Right kidney (tissue), 1 donor: ENCODE data around the gene RAD51B.
"Not testable (repeated sequence)": the region's sequence is repeated elsewhere in the genome, so short reads cannot be mapped to it uniquely, and the experiment has no call there.

Experiments
- DNase-seq: peaks from one replicate; pipeline ENCODE4 v3.0.0-alpha.2; 2016

Gene RAD51B

DNA sequence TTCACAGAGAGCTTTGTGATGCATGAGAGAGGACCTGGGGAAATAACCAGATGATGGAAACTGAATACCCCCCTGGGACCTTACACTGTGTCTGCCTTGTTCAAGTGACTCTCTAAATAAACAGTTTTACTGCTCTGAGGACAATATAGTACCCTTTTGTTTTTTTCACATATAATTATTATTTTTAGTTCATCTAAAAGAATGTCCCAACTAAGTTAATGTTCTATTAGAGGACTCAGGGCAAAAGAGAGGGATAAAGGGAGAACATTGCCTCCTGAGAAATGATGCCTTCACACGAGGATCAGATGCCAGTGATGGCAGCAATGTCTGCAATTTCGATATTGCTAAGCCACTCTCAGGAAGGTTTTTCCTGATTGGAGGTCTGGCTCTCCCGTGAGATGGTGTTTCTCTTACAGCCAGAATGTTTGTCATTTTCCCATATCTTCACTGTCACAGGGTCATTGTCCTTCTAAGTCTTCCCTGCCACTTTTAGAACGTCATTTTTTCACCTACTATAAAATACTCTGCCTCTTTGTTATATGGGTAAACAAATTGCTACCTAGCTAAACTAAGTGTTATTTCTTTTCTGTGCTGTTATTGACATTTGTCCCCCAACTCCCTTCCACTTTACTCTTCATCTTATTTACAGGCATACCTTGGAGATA, 201.6 kb downstream of the RAD51B start:
- no peak for DNase-seq

DNA sequence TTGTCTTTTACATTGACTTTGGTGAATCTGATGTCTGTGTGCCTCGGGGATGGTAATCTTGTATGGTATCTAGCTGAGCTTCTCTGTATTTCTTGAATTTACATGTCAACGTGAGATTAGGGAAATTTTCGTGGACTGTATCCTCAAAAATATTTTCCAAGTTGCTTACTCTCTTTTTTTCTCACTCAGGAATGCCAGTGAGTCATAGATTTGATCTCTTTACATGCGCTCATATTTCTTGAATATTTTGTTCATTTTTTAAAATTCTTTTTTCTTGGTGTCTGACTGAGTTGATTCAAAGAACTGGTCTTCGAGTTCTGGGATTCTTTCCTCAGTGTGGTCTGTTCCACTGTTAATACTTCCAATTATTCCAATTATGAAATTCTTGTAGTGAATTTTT, 207.7 kb downstream of the RAD51B start:
- no peak for DNase-seq

DNA sequence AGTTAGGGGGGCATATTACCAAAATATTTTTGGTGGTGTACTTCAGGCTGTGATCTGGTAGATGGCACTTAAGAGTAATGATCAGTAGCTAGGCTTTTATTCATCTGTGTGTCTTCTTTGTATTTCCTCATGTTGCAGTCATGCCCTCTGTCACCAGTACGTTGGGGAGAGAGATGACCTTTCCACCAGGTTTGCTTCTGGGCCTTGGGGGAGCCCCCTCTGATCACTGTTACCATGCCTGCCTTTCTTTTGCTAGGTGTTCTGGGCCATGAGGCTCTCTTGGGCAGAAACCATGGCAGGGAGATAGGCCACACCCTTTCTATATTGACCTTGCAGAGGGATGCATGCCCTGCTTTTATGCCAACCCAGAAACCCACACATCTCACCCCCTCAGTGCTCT, 208.5 kb downstream of the RAD51B start:
- DNase-seq: no peak

DNA sequence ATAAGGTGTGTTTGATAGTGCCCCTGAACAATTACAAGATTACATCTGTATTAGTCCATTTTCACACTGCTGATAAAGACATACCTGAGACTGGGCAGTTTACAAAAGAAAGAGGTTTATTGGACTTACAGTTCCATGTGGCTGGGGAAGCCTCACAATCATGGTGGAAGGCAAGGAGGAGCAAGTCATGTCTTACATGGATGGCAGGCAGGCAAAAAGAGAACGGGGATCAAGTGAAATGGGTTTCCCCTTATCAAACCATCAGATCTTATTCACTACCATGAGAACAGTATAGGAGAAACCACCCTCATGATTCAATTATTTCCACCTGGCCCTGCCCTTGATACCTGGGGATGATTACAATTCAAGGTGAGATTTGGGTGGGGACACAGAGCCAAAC, 211.4 kb downstream of the RAD51B start:
- not testable (repeated sequence) for DNase-seq

DNA sequence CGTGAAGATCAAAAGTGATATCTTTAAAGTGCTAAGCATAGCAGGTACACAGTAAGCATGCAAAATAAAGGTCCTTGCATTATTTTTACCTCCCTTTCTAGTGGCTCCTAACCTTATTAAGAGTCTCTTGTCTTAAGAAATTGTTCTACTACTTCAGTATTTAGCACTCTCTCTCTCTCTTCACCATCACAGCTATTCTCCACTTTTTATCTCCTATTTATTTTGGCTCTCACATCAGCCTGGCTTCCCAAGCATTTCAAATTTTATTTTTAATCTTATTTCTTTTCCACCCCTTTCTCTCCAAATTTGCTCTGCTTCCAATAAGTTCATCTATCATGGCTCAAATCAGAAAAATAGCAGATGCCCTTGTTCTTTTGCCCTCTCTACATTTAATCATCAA, 212.6 kb downstream of the RAD51B start:
- DNase-seq: no peak

DNA sequence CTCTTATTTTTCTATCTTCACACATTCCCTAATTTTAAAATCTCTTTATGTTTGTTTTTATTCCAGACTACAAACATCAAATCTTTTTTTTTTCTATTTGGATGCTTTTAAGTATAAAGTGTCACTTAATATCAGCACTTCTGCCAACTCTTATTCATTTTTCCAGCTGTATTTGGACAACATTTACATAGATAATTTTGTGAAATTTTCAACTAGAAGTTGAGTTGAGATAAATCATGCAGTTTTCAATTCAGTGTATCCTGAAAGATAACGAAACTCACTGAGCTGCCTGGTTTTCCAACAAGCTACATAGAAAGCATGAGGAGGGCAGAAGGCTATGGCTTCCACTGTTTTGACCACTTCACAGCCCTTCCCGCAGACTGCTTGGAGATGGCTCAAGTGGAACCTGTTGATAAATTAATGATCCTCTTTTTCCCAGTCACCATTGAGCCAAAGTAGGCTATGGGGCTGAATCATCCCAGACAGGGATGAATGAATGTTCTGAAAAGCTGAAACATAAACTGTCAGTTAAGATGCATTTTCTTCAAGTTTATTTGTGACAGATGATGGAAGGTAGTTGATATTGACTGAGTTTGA, 213.9 kb downstream of the RAD51B start:
- DNase-seq: no peak

DNA sequence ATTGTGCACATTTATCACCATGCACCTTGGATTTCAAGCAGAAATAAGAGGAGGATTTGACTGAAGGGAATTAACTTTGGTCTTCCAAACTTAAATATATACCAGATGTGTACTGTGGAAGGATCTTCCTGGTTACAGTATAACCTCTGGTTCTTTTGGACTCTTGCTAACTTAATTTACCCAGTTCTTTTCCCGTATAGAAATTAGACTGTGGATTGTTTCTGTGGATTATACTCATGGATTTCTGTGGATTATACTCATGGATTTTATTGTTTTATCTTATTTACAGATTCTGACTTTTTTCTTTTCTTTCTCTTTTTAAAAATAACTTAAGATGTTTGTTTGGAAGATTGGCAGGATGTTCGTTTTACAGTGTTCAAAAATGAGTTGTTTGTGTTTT, 215.3 kb downstream of the RAD51B start:
- DNase-seq: no peak

DNA sequence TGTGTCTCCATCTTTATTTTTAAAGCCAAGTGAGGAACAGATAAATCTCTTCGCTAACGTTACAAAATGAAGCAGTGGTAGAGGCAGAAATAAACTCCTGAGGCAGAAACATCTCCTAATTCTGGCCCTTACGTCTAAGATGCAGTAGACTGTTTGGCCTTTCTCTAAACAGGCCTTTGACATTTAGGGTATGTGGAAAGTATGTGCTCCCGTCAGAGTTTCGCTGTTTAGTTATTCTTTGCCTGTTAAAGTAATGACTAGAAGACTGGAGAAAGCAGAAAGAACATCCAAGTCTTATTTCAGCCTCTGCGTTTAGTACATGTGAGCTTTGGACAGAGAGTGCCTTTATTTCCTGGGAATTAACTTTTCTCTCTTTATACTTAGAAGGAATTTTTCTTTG, 216.6 kb downstream of the RAD51B start:
- no peak for DNase-seq

DNA sequence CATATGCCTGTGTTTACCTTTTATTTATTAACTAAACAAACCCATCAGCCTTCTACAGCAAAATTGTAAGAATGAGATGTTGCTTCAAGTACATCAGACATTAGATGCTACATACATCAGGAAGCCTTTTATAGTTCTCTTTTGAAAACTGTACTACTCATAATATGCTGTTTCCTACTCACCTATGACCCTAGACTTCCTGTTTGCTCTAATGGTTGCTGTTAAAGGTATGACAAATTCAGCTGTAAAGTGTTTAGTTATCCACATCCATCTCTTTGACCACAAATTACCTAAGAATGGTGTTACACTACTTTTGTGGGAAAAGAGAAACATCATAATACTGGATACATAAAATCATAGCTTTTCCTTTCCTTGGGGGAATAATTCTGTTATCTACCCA, 220.0 kb downstream of the RAD51B start:
- DNase-seq: no peak

DNA sequence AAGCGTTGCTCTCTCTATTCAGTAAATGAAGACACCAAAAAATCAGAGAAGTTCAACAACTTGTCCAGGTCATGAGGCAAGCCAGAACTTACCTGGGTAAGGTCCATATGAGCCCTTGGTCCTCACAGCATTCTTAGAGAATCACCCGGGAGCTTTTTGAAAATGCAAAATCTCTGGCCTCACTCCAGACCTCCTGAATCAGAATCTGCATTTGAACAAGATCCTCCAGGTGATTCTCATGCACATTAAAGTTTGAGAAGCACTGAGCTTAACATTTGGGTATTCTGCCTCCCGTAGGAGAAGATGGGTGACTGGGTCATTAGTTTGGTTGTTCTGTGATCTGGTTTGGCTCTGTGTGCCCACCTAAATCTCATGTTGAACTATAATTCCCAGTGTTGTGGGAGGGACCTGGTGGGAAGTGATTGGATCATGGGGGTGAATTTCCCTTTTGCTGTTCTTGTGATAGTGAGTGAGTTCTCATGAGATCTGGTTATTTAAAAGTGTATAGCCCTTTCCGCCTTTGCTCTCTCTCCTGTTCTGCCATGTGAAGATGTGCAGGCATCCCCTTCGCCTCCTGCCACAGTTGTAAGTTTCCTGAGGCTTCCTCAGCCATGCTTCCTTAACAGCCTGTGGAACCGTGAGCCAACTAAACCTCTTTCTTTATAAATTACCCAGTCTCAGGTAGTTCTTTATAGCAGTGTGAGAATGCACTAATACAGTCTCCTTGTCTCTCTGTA, 221.2 kb downstream of the RAD51B start:
- DNase-seq: no peak

DNA sequence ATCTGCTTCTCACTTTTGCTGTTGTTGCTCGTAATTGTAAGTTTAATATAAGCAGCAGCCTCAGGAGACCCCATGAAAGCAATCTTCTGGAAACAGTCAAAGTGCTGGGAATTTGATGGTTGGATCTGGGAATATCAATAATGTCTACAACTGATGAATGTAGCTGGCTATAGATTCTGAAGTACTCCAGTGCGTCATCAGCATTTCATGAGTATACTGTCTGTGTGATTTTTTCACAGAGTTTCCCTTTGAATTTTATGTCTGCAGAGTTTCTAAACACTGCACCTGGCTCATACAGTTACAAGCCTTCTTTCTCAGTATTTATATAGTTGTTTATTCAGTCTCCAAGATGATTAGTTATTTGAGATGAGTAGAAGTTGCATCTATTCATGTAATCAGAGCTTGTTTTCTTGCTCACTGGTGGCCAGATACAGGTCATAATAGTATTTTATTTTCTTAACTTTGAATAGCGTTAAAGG, 222.3 kb downstream of the RAD51B start:
- DNase-seq: no peak

DNA sequence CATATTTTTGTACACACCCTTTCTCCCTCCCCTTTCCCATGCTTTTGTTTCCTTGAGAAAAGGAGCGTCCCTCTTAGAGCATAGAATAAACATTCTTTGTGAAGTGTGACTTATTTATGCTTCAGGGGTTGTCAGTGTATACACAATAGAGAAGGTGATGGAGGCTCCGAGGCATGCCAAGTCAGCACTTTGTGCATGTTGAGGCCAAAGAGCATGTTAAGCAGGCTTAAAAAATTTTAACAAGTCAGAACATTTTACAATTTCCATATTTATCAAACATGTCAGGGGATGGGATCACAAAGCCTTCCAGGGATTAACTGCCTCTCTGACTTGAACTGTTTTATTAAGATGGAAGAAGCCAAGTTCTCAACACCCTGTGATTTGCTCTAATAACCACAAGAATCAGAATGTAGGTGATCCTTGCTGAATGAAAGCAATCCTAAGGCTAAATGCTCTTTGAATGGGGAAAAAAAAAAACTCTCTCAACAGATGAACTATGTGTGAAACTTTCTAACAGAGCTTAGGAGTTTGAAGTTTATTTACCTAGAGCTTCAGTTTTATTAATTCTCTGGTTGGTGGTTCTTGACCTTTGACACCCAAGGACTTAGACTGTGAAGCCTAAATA, 223.1 kb downstream of the RAD51B start:
- peak; percentile 49 for DNase-seq

DNA sequence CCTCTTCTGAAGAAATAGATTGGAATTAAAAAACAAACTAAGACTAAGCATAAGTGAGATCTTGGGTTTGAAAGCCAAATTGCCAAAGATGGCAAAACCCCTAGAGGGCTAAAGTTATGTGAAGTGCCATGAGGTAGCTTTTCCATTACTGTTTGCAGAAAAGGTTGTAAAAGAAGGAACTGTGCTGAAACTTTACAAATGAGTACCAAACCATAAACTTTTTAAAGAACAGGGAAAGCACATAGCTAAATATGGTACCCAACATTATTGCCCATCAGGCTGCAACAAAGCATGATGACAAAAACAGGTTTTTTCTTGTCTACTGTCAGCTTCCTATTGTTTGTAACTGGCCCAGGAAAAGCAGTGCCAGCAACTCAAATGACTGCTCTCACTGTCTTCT, 224.2 kb downstream of the RAD51B start:
- no peak for DNase-seq

DNA sequence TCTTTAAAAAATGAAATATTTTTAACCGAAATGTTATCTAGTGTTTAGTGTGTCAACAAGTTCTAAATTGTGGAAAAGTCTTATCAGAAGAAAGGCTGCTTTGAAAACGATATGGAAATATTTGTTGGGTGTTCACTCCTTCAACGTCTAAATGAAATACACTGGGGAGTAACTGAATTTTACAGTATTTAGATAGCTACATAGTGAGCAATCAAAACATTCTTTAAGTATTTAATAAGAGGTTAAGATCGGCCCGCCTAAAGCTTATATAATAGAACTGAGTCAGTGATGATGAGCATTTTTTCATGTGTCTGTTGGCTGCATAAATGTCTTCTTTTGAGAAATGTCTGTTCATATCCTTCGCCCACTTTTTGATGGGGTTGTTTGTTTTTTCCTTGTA, 228.3 kb downstream of the RAD51B start:
- DNase-seq: no peak

DNA sequence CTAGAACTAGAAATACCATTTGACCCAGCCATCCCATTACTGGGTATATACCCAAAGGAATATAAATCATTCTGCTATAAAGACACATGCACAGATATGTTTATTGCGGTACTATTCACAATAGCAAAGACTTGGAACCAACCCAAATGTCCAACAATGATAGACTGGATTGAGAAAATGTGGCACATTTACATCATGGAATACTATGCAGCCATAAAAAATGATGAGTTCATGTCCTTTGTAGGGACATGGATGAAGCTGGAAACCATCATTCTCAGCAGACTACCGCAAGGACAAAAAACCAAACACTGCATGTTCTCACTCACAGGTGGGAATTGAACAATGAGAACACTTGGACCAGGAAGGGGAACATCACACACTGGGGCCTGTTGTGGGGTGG, 229.2 kb downstream of the RAD51B start:
- DNase-seq: not testable (repeated sequence)

DNA sequence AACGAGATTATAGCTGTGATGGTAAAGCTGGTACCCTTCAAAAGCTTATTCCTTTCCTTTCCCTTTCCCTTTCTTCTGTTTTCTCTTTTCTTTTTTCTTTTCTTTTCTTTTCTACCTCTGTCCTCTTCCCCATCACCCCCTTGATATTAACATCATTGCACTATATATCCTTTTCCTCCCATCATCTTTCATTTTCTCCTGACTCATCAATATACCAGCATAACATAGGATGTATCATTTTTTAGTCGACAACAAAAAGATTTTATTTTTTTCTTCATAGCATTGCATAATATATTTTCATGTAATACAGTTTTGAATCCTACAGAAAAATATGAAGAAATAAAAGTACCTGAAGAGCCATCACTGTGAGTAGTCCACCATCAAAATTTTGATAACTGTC, 230.6 kb downstream of the RAD51B start:
- no peak for DNase-seq

DNA sequence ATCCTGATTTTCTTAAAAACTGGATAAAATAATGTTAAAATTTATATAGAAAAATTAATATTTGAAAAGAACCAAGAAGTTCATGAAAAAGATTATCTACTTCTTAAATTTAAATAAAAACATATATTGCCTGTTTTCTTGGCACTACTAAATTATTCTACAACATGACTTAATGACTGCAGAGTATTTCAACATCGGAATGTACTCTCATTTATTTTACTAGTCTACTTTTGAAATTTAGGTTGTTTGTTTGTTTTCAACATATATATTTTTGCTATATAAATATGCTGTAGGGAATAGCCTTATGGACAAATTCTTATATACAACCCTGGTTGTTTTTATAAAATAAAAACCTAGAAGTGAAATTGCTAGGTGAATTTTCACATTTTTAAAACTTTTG, 231.6 kb downstream of the RAD51B start:
- no peak for DNase-seq

DNA sequence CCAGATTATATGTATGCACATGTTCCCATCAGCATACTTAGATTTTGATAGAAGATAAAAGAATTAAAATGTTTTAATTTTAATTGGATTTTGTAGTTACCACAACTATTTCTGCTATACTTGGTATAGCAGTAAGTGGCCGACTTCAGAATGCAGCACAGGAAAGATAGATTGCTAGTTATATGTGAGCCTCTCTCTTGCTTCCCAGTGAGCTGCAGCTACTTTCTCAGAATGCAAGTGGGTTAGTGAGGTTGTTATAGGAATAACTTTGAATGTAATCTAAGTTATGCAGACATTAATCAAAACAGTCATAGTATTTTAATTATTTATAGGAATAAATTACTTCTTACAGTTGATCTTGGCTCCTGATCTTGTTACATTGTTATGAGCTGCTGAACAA, 240.6 kb downstream of the RAD51B start:
- DNase-seq: no peak

DNA sequence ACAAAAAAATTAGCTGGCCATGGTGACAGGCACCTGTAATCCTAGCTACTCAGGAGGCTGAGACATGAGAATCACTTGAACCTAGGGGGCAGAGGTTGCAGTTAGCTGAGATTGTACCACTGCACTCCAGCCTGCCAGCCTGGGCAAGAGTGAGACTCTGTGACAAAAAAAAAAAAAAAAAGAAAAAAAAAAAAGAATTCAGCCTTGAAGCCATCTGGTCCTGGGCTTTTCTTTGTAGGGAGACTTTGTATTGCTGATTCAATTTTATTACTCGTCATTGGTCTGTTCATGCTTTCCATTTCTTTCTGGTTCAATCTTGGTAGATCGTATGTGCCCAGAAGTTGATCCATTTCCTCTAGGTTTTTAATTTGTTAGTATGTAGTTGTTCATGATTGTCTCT, 243.1 kb downstream of the RAD51B start:
- DNase-seq: no peak

DNA sequence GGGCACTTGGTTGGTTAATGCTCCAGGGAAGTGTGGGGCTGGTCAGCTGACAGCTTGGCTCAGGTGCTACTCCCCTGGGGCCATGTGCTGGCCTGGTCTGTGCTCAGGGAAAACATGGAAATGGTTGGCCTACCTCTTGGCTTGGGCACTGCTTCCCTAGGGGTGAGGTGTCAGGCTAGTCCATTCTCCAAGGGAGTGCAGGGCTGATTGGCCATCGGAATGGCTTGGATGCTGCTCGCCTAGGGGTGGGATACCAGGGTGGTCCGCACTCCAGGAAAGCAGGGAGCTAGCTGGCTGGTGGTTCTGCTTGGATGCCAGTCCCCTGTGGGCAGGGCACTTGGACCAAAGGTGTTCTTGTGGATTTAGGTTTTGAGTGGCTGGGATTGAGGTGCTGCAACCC, 245.7 kb downstream of the RAD51B start:
- no peak for DNase-seq

DNA sequence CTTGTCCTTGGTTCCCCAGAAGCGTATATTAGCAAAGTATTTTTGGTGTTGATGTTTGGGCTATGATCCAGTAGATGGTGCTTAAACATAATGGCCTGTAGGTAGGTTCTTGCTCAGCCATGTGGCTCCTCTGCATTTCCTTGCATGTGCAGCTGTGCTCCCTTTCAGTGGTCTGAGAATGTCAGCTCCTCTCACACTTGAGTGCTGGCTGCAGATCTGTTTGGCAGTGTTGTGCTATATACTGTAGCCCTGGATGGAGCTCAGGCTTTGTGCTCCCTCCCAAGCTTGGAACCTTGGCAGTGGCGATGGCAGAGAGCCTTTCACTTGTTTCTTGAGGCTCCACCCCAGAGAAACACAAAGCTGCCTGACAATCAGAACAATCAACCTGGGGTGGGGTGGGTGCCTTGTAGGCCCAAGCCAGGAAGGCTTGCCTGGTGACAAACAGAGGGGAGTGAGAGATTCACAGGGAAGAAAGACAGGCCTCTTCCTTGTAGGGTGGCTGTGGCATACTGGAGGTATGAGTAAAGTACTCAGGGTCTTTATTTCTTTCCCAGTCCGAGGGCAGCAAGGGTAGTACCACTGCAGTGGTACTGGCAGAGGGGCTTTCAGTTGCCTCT, 255.3 kb downstream of the RAD51B start:
- no peak for DNase-seq

DNA sequence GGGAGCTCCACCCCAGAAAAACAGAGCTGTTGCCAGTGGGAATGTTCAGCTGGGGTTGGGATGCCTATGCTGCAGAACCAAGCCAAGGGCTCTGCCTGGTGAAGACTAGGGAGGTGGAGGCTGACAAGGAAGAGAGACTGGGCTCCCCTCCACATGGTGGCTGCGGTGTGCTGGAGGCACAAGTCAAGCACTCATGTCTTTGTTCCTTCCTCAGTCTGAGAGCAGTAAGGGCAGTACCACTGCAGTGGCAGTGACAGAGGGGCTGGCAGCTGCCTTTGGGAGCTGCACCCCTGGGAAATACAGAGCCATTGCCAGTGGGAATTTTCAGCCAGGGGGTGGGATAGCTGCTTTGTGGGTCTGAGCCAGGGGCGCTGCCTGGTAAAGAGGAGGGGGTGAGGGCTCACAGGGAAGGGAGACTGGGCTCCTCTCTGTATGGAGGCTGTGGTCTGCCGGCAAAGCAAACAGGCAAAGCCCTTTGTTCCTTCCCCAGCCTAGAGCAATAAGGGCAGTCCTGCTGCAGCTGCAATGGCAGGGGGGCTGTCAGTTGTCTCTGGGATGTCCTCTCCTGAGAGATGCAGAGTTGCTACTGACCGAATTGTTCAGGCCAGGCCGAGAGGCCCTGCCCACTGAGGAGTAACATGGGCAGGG, 255.9 kb downstream of the RAD51B start:
- no peak for DNase-seq
